HepG2 (cell line): ENCODE data around the gene PLPPR2. TPM values are rescaled to one million over a fixed set of nuclear protein-coding genes. Genes with fewer than 3 reads are reported as not detected.

Source experiments
- ATAD3A ChIP-seq: sonication (generic); formaldehyde crosslinking; IDR thresholded peaks from 2 replicates; pipeline ENCODE4 v1.4.0; 2020; ENCODE audit warnings: missing genetic modification reagents
- GATAD1 ChIP-seq: IDR thresholded peaks from 2 replicates; pipeline ENCODE4 v1.6.1; 2016; ENCODE audit warnings: missing genetic modification reagents, missing compliant biosample characterization
- HOXA3 ChIP-seq: sonication (generic); formaldehyde crosslinking; IDR thresholded peaks from 2 replicates; pipeline ENCODE4 v1.5.0; 2020; ENCODE audit warnings: missing genetic modification reagents
- HOXA5 ChIP-seq: sonication (generic); formaldehyde crosslinking; IDR thresholded peaks from 2 replicates; pipeline ENCODE4 v1.4.0; 2020; ENCODE audit warnings: missing genetic modification reagents
- NRL ChIP-seq: sonication (generic); formaldehyde crosslinking; IDR thresholded peaks from 2 replicates; pipeline ENCODE4 v1.5.0; 2020; ENCODE audit warnings: missing genetic modification reagents, mild to moderate bottlenecking, moderate library complexity, borderline replicate concordance
- PHF20 ChIP-seq: sonication (generic); formaldehyde crosslinking; IDR thresholded peaks from 2 replicates; pipeline ENCODE4 v1.5.0; 2020; ENCODE audit warnings: mild to moderate bottlenecking, missing genetic modification reagents
- THYN1 ChIP-seq: sonication (generic); formaldehyde crosslinking; IDR thresholded peaks from 2 replicates; pipeline ENCODE4 v1.8.1; 2023; ENCODE audit warnings: low read depth, mild to moderate bottlenecking, moderate library complexity, missing genetic modification reagents, borderline replicate concordance
- TP53 ChIP-seq: sonication (generic); formaldehyde crosslinking; conservative IDR thresholded peaks from 2 replicates; pipeline ENCODE4 v1.4.0; 2020; ENCODE audit warnings: missing genetic modification reagents
- ZFP1 ChIP-seq: IDR thresholded peaks from 2 replicates; pipeline ENCODE4 v1.6.1; 2016
- ZNF292 ChIP-seq: sonication (generic); formaldehyde crosslinking; IDR thresholded peaks from 2 replicates; pipeline ENCODE4 v1.8.1; 2022; ENCODE audit warnings: mild to moderate bottlenecking, low read depth, missing genetic modification reagents, borderline replicate concordance
- ZNF451 ChIP-seq: sonication (generic); formaldehyde crosslinking; IDR thresholded peaks from 2 replicates; pipeline ENCODE4 v1.5.0; 2020; ENCODE audit warnings: mild to moderate bottlenecking, missing genetic modification reagents
- polyA plus RNA-seq, 8 experiments: library from polyadenylated mRNA; depleted of rRNA in 3 of 8; stranded (reverse) in 7 of 8; unstranded in 1 of 8; fragments of >200 nt; fragmentation: Illumina TruSeq in 4 of 8; extraction: Trizol in 4 of 8; gene quantifications; 2 replicates each; pipeline versions ENCODE4 v1.2.1 to v1.2.3, GENCODE V29; 2011 to 2016; ENCODE audit warnings: low read depth in 4 of 8, missing spikeins in 1 of 8, mixed read lengths in 1 of 8; ENCODE audit not compliant: insufficient read depth in 1 of 8
- total RNA-seq, 5 experiments: library from RNA; depleted of rRNA; stranded (reverse); fragments of >200 nt; fragmentation: Illumina TruSeq; extraction: Trizol; gene quantifications; 2 replicates each; pipeline ENCODE4 v1.2.3, GENCODE V29; 2016; ENCODE audit warnings: low read depth in 1 of 5
- TF ChIP-seq, protein P1 (sequence below): sonication (generic); formaldehyde crosslinking; IDR thresholded peaks from 2 replicates; pipeline ENCODE4 v1.5.1; 2020; ENCODE audit warnings: mild to moderate bottlenecking, missing genetic modification reagents, moderate library complexity
- TF ChIP-seq, protein P2 (sequence below): sonication (generic); formaldehyde crosslinking; IDR thresholded peaks from 2 replicates; pipeline ENCODE4 v1.8.1; 2022; ENCODE audit warnings: low read depth, mild to moderate bottlenecking, missing genetic modification reagents
- TF ChIP-seq, protein P3 (sequence below): sonication (generic); formaldehyde crosslinking; IDR thresholded peaks from 2 replicates; pipeline ENCODE4 v1.5.1; 2020; ENCODE audit warnings: missing genetic modification reagents, mild to moderate bottlenecking, borderline replicate concordance
- TF ChIP-seq, protein P4 (sequence below): sonication (generic); formaldehyde crosslinking; IDR thresholded peaks from 2 replicates; pipeline ENCODE4 v1.4.0; 2020; ENCODE audit warnings: missing genetic modification reagents
- TF ChIP-seq, protein P5 (sequence below): sonication (generic); formaldehyde crosslinking; IDR thresholded peaks from 2 replicates; pipeline ENCODE4 v1.5.0; 2020; ENCODE audit warnings: mild to moderate bottlenecking, missing genetic modification reagents

The PLPPR2 gene
- total and polyA plus RNA-seq, 2 of the 13 experiments (the other 11 are each of a cell fraction or from before 2014, with no cell fraction given) = 1.5 to 2.1 TPM

DNA sequence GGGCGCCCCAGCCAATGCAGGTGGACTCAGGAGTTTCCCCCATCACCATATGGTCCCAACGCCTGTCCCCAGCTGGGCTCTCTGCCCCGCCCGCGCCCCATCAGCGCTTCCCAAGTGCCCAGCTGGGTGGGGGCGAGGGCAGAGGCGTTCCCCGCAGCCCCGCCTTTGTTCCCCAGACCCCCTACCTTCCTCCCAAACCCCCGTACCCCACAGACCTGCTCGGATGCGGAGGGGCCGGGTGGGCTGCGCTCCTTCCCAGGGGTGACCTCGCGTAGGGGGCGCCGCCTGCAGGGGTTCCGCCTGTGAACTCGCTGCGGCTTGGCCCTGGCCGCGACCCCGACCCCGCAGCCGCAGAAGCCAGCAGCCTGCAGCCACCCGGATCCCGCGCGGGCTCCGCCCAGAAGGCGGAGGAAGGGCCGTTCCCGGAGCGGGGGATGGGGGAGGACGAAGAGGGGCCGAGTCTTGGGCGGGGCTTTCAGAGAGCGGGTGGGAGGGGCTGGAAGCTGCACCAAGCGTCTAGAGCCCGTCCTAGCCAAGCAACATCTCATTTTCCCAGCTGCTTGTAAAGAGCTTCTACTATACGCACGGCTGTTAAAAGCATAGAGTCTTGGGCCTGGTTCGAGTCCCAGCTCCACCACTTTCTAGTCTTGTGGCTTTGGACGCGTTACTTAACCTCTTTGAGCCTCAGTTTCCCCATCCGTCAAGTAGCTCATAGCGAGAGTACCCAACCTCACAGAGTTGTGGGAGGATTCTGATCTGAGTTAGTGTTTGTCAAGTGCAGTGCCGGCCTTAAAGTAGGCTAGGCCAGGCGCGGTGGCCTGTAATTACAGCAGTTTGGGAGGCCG lies 15.8 kb upstream of the PLPPR2 start, which contains the start of gene RAB3D (continued):
- TF ChIP-seq, protein P1, sequence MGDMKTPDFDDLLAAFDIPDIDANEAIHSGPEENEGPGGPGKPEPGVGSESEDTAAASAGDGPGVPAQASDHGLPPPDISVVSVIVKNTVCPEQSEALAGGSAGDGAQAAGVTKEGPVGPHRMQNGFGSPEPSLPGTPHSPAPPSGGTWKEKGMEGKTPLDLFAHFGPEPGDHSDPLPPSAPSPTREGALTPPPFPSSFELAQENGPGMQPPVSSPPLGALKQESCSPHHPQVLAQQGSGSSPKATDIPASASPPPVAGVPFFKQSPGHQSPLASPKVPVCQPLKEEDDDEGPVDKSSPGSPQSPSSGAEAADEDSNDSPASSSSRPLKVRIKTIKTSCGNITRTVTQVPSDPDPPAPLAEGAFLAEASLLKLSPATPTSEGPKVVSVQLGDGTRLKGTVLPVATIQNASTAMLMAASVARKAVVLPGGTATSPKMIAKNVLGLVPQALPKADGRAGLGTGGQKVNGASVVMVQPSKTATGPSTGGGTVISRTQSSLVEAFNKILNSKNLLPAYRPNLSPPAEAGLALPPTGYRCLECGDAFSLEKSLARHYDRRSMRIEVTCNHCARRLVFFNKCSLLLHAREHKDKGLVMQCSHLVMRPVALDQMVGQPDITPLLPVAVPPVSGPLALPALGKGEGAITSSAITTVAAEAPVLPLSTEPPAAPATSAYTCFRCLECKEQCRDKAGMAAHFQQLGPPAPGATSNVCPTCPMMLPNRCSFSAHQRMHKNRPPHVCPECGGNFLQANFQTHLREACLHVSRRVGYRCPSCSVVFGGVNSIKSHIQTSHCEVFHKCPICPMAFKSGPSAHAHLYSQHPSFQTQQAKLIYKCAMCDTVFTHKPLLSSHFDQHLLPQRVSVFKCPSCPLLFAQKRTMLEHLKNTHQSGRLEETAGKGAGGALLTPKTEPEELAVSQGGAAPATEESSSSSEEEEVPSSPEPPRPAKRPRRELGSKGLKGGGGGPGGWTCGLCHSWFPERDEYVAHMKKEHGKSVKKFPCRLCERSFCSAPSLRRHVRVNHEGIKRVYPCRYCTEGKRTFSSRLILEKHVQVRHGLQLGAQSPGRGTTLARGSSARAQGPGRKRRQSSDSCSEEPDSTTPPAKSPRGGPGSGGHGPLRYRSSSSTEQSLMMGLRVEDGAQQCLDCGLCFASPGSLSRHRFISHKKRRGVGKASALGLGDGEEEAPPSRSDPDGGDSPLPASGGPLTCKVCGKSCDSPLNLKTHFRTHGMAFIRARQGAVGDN (CRISPR knock-in tag) = peak; percentile 67
- TF ChIP-seq, protein P2, sequence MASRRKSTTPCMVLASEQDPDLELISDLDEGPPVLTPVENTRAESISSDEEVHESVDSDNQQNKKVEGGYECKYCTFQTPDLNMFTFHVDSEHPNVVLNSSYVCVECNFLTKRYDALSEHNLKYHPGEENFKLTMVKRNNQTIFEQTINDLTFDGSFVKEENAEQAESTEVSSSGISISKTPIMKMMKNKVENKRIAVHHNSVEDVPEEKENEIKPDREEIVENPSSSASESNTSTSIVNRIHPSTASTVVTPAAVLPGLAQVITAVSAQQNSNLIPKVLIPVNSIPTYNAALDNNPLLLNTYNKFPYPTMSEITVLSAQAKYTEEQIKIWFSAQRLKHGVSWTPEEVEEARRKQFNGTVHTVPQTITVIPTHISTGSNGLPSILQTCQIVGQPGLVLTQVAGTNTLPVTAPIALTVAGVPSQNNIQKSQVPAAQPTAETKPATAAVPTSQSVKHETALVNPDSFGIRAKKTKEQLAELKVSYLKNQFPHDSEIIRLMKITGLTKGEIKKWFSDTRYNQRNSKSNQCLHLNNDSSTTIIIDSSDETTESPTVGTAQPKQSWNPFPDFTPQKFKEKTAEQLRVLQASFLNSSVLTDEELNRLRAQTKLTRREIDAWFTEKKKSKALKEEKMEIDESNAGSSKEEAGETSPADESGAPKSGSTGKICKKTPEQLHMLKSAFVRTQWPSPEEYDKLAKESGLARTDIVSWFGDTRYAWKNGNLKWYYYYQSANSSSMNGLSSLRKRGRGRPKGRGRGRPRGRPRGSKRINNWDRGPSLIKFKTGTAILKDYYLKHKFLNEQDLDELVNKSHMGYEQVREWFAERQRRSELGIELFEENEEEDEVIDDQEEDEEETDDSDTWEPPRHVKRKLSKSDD (CRISPR knock-in tag) = no peak
- TF ChIP-seq ATAD3A (CRISPR knock-in tag) = no peak
- TF ChIP-seq THYN1 = no peak
- TF ChIP-seq HOXA5 (CRISPR knock-in tag) = peak; percentile 46; the same call in 1 of the 2 replicates
- 0 out of 2 replicates have a peak, but pooled peaks have one; percentile 12 for TF ChIP-seq NRL (CRISPR knock-in tag)
- peak; percentile 43; the same call in 1 of the 2 replicates for TF ChIP-seq PHF20 (CRISPR knock-in tag)
- no peak for TF ChIP-seq TP53 (CRISPR knock-in tag)
- TF ChIP-seq ZNF451 (CRISPR knock-in tag) = no peak
- TF ChIP-seq HOXA3 (CRISPR knock-in tag) = 0 out of 2 replicates have a peak, but pooled peaks have one; percentile 25
- no peak for TF ChIP-seq ZFP1 (CRISPR knock-in tag)
- TF ChIP-seq, protein P3, sequence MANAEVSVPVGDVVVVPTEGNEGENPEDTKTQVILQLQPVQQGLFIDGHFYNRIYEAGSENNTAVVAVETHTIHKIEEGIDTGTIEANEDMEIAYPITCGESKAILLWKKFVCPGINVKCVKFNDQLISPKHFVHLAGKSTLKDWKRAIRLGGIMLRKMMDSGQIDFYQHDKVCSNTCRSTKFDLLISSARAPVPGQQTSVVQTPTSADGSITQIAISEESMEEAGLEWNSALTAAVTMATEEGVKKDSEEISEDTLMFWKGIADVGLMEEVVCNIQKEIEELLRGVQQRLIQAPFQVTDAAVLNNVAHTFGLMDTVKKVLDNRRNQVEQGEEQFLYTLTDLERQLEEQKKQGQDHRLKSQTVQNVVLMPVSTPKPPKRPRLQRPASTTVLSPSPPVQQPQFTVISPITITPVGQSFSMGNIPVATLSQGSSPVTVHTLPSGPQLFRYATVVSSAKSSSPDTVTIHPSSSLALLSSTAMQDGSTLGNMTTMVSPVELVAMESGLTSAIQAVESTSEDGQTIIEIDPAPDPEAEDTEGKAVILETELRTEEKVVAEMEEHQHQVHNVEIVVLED (CRISPR knock-in tag) = no peak; the same call in 1 of the 2 replicates
- TF ChIP-seq, protein P4, sequence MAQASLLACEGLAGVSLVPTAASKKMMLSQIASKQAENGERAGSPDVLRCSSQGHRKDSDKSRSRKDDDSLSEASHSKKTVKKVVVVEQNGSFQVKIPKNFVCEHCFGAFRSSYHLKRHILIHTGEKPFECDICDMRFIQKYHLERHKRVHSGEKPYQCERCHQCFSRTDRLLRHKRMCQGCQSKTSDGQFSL (CRISPR knock-in tag) = peak; percentile 48; the same call in 1 of the 2 replicates
- TF ChIP-seq ZNF292 = no peak
- no peak for TF ChIP-seq GATAD1 (CRISPR knock-in tag)
- TF ChIP-seq, protein P5, sequence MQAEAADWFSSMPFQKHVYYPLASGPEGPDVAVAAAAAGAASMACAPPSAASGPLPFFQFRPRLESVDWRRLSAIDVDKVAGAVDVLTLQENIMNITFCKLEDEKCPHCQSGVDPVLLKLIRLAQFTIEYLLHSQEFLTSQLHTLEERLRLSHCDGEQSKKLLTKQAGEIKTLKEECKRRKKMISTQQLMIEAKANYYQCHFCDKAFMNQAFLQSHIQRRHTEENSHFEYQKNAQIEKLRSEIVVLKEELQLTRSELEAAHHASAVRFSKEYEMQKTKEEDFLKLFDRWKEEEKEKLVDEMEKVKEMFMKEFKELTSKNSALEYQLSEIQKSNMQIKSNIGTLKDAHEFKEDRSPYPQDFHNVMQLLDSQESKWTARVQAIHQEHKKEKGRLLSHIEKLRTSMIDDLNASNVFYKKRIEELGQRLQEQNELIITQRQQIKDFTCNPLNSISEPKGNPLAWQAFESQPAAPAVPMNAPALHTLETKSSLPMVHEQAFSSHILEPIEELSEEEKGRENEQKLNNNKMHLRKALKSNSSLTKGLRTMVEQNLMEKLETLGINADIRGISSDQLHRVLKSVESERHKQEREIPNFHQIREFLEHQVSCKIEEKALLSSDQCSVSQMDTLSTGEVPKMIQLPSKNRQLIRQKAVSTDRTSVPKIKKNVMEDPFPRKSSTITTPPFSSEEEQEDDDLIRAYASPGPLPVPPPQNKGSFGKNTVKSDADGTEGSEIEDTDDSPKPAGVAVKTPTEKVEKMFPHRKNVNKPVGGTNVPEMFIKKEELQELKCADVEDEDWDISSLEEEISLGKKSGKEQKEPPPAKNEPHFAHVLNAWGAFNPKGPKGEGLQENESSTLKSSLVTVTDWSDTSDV = no peak
